ENCODE measurements around the gene FMN1. TPM values are rescaled to one million over a fixed set of nuclear protein-coding genes. Genes with fewer than 3 reads are reported as not detected.

The FMN1 gene
- total RNA-seq, 2 donors from 2014 or later: 26.9 to 27.5 TPM

- Histone ChIP-seq H3K27me3 (replicated peaks; ENCODE audit: insufficient read depth) (no peaks in the 10 kb centered on the region), H3K9me3 (no peaks in the 10 kb centered on the region), H3K36me3 (no peaks in the 10 kb centered on the region), H3K4me3 (no peak overlapping the region), H3K27ac (no peak overlapping the region), H3K4me1 (ENCODE audit: control insufficient read depth in 1 of 2, low read depth in 2 of 2) (no peaks in the 10 kb centered on the region)
- no peak for TF ChIP-seq CTCF (IDR thresholded peaks at IDR 0.05)
- DNase-seq (ENCODE audit: low spot score) (no peak), ATAC-seq (ENCODE audit: insufficient number of reproducible peaks, low FRiP score, low read depth) (no peak)
Observed at GRCh38 chr15:33094336-33094735, 100.2 kb downstream of the FMN1 start.

- DNase-seq (ENCODE audit: low spot score): no peak
- H3K9me3 ChIP-seq: no peaks in the 10 kb centered on the region
- no peaks in the 10 kb centered on the region for H3K36me3 ChIP-seq
- H3K4me3 ChIP-seq: no peak overlapping the region
- TF ChIP-seq CTCF (IDR thresholded peaks at IDR 0.05): no peak
- ATAC-seq (ENCODE audit: insufficient number of reproducible peaks, low FRiP score, low read depth): no peak
- no peak overlapping the region for H3K27ac ChIP-seq
- H3K27me3 ChIP-seq (replicated peaks; ENCODE audit: insufficient read depth): no peaks in the 10 kb centered on the region
- no peaks in the 10 kb centered on the region for H3K4me1 ChIP-seq (ENCODE audit: control insufficient read depth in 1 of 2, low read depth in 2 of 2)
Observed at GRCh38 chr15:33093222-33093621, 101.3 kb downstream of the FMN1 start.

GRCh38 chr15:33091983-33092693 is 102.4 kb downstream of the FMN1 start:
- Histone ChIP-seq H3K9me3 (no peaks in the 10 kb centered on the region), H3K36me3 (no peaks in the 10 kb centered on the region), H3K4me1 (ENCODE audit: control insufficient read depth in 1 of 2, low read depth in 2 of 2) (no peaks in the 10 kb centered on the region), H3K4me3 (no peak overlapping the region), H3K27me3 (replicated peaks; ENCODE audit: insufficient read depth) (no peaks in the 10 kb centered on the region), H3K27ac (no peak overlapping the region)
- no peak for ATAC-seq (ENCODE audit: insufficient number of reproducible peaks, low FRiP score, low read depth)
- DNase-seq (ENCODE audit: low spot score): no peak
- TF ChIP-seq CTCF (IDR thresholded peaks at IDR 0.05): no peak

GRCh38 chr15:33089878-33090757 is 104.4 kb downstream of the FMN1 start:
- no peak overlapping the region for H3K4me3 ChIP-seq
- H3K27ac ChIP-seq: no peak overlapping the region
- no peaks in the 10 kb centered on the region for H3K27me3 ChIP-seq (replicated peaks; ENCODE audit: insufficient read depth)
- DNase-seq (ENCODE audit: low spot score): no peak
- no peaks in the 10 kb centered on the region for H3K9me3 ChIP-seq
- H3K4me1 ChIP-seq (ENCODE audit: control insufficient read depth in 1 of 2, low read depth in 2 of 2): no peaks in the 10 kb centered on the region
- ATAC-seq (ENCODE audit: insufficient number of reproducible peaks, low FRiP score, low read depth): no peak
- H3K36me3 ChIP-seq: no peaks in the 10 kb centered on the region
- TF ChIP-seq CTCF (IDR thresholded peaks at IDR 0.05): no peak

- no peaks in the 10 kb centered on the region for H3K4me1 ChIP-seq (ENCODE audit: control insufficient read depth in 1 of 2, low read depth in 2 of 2)
- H3K36me3 ChIP-seq: no peaks in the 10 kb centered on the region
- no peak overlapping the region for H3K27ac ChIP-seq
- H3K4me3 ChIP-seq: no peak overlapping the region
- no peak for TF ChIP-seq CTCF (IDR thresholded peaks at IDR 0.05)
- H3K9me3 ChIP-seq: no peaks in the 10 kb centered on the region
- DNase-seq (ENCODE audit: low spot score): no peak
- no peak for ATAC-seq (ENCODE audit: insufficient number of reproducible peaks, low FRiP score, low read depth)
- H3K27me3 ChIP-seq (replicated peaks; ENCODE audit: insufficient read depth): no peaks in the 10 kb centered on the region
Observed at GRCh38 chr15:33089165-33089877, 105.2 kb downstream of the FMN1 start.
